HG03469 (cell line): ENCODE results near the gene FBXL17.
"Not testable (repeated sequence)": the region's sequence is repeated elsewhere in the genome, so short reads cannot be mapped to it uniquely, and the experiment has no call there.

Experiments used
- ATAC-seq: cut with Tn5 transposase; IDR thresholded peaks from one replicate; pipeline ENCODE4 v1.9.1; 2021; ENCODE audit warnings: mild to moderate bottlenecking, moderate library complexity, moderate number of reproducible peaks; ENCODE audit not compliant: unreplicated experiment

Gene FBXL17

GRCh38 chr5:108171759-108172158 is 210.1 kb downstream of the FBXL17 start:
- no peak for ATAC-seq

GRCh38 chr5:108168915-108169314 is 213.0 kb downstream of the FBXL17 start:
- no peak for ATAC-seq

- ATAC-seq = no peak
These were observed 214.7 kb downstream of the FBXL17 start for GRCh38 chr5:108167174-108167573.

- ATAC-seq = no peak
These were observed 217.3 kb downstream of the FBXL17 start for GRCh38 chr5:108164574-108164973.

GRCh38 chr5:108152854-108153253 is 229.0 kb downstream of the FBXL17 start:
- not testable (repeated sequence) for ATAC-seq

- ATAC-seq = no peak
These were observed 232.5 kb downstream of the FBXL17 start for GRCh38 chr5:108149369-108149768.

GRCh38 chr5:108148715-108149139 is 233.2 kb downstream of the FBXL17 start:
- peak; percentile 86 for ATAC-seq

GRCh38 chr5:108146222-108146621 is 235.7 kb downstream of the FBXL17 start:
- ATAC-seq = no peak

GRCh38 chr5:108145351-108145750 is 236.5 kb downstream of the FBXL17 start:
- ATAC-seq = no peak

- ATAC-seq = no peak
These were observed 237.6 kb downstream of the FBXL17 start for GRCh38 chr5:108144332-108144731.

- ATAC-seq = no peak
These were observed 238.3 kb downstream of the FBXL17 start for GRCh38 chr5:108143581-108143980.

- no peak for ATAC-seq
These were observed 240.2 kb downstream of the FBXL17 start for GRCh38 chr5:108141676-108142075.

- ATAC-seq = no peak
These were observed 245.4 kb downstream of the FBXL17 start for GRCh38 chr5:108136493-108136892.

- no peak for ATAC-seq
These were observed 252.8 kb downstream of the FBXL17 start for GRCh38 chr5:108129129-108129528.

GRCh38 chr5:108125771-108126511 is 256.0 kb downstream of the FBXL17 start:
- no peak for ATAC-seq

GRCh38 chr5:108124596-108124995 is 257.3 kb downstream of the FBXL17 start:
- ATAC-seq = no peak

- no peak for ATAC-seq
These were observed 259.2 kb downstream of the FBXL17 start for GRCh38 chr5:108122702-108123101.

- no peak for ATAC-seq
These were observed 262.9 kb downstream of the FBXL17 start for GRCh38 chr5:108118813-108119514.

GRCh38 chr5:108115673-108116072 is 266.2 kb downstream of the FBXL17 start:
- no peak for ATAC-seq

GRCh38 chr5:108113950-108114349 is 267.9 kb downstream of the FBXL17 start:
- ATAC-seq = no peak

- no peak for ATAC-seq
These were observed 270.2 kb downstream of the FBXL17 start for GRCh38 chr5:108111736-108112135.

GRCh38 chr5:108109059-108109458 is 272.8 kb downstream of the FBXL17 start:
- no peak for ATAC-seq
